ENCODE results near the gene ACOXL. TPM values are rescaled to one million over a fixed set of nuclear protein-coding genes. Genes with fewer than 3 reads are reported as not detected.

ACOXL gene
- total RNA-seq, 4 donors from 2014 or later, result 0.64 TPM; not detected in 3

DNA sequence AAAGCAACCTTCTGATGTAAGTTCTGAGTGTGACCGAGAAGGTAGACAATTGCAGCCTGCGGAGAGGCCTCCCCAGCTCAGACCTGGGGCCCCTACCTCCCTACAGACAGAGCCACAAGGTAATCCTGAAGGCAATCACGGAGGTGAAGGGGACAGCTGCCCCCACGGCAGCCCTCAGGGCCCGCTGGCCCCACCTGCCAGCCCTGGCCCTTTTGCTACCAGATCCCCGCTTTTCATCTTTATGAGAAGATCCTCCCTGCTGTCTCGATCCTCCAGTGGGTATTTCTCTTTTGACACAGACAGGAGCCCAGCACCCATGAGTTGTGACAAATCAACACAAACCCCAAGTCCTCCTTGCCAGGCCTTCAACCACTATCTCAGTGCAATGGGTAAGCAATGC is 391.4 kb downstream of the ACOXL start:
- Histone ChIP-seq H3K27ac (no peak overlapping the region), H3K27me3 (peaks cover 10% of the 10 kb centered on the region), H3K9me3 (no peaks in the 10 kb centered on the region), H3K4me1 (peaks cover 41% of the 10 kb centered on the region), H3K4me3 (peak overlapping the region; percentile 91), H3K36me3 (peaks cover 11% of the 10 kb centered on the region)
- no peak for DNase-seq (ENCODE audit: low spot score in 2 of 2)
- no peak for TF ChIP-seq POLR2AphosphoS5 (IDR thresholded peaks at IDR 0.05)
- TF ChIP-seq, protein P1, sequence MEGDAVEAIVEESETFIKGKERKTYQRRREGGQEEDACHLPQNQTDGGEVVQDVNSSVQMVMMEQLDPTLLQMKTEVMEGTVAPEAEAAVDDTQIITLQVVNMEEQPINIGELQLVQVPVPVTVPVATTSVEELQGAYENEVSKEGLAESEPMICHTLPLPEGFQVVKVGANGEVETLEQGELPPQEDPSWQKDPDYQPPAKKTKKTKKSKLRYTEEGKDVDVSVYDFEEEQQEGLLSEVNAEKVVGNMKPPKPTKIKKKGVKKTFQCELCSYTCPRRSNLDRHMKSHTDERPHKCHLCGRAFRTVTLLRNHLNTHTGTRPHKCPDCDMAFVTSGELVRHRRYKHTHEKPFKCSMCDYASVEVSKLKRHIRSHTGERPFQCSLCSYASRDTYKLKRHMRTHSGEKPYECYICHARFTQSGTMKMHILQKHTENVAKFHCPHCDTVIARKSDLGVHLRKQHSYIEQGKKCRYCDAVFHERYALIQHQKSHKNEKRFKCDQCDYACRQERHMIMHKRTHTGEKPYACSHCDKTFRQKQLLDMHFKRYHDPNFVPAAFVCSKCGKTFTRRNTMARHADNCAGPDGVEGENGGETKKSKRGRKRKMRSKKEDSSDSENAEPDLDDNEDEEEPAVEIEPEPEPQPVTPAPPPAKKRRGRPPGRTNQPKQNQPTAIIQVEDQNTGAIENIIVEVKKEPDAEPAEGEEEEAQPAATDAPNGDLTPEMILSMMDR (IDR thresholded peaks at IDR 0.05), result no peak
- no peak for TF ChIP-seq EP300 (IDR thresholded peaks at IDR 0.05)
- TF ChIP-seq POLR2A (IDR thresholded peaks at IDR 0.05), result no peak
- WGBS, result 95% methylated on average over 7 of the region's 7 CpGs

DNA sequence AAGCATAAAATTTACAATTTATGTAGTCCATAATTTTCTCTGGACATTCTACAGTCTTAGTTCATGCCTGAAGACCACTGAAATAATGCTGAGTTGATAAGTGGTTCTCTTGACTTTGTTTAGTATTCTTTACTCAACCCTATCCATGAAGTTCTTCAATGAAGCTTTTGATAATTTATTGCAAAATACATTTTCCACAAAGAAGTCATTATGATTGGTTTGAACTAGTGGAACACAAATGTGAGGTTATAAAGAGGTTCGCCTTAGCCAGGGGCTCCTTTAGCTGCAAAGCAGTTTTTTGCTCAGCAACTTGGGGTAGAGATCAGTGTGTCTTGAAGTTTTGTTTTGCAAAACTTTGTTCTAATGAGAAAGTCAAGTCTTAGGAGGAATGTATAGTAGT is 394.2 kb downstream of the ACOXL start:
- H3K9me3 ChIP-seq, result no peaks in the 10 kb centered on the region
- WGBS, result 87% methylated on average over 1 of the region's 1 CpG
- no peak overlapping the region for H3K27ac ChIP-seq
- DNase-seq (ENCODE audit: low spot score in 2 of 2), result no peak
- H3K4me3 ChIP-seq, result no peak overlapping the region
- H3K36me3 ChIP-seq, result peaks cover 22% of the 10 kb centered on the region
- peaks cover 23% of the 10 kb centered on the region for H3K4me1 ChIP-seq
- TF ChIP-seq POLR2AphosphoS5 (IDR thresholded peaks at IDR 0.05) (no peak), POLR2A (IDR thresholded peaks at IDR 0.05) (no peak), EP300 (IDR thresholded peaks at IDR 0.05) (no peak)
- TF ChIP-seq, protein P1 (IDR thresholded peaks at IDR 0.05), result no peak
- no peaks in the 10 kb centered on the region for H3K27me3 ChIP-seq

DNA sequence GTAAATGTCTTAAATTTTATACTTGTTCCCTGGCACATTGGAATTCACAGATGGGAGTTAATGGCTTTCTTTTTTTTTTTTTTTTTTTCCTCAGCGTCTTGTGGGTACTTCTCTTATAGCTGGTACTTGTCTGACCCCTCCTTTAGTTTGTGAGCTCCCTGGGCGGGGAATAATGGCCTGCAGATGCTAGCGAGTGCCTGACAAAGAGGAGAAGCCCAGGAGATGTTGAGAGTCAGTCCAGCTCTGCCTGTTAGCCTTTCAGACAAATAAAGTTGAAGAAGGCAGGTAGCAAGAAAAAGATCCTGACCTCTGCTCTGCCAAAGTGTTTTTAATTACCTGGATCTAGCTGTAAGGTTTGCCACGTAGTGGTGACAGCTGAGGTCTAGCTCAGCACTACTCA is 395.0 kb downstream of the ACOXL start:
- WGBS, result 70% methylated on average over 4 of the region's 4 CpGs
- Histone ChIP-seq H3K36me3 (peaks cover 22% of the 10 kb centered on the region), H3K27me3 (no peaks in the 10 kb centered on the region), H3K9me3 (no peaks in the 10 kb centered on the region), H3K4me1 (peaks cover 16% of the 10 kb centered on the region), H3K27ac (no peak overlapping the region), H3K4me3 (no peak overlapping the region)
- TF ChIP-seq, protein P1 (IDR thresholded peaks at IDR 0.05), result no peak
- no peak for TF ChIP-seq POLR2AphosphoS5 (IDR thresholded peaks at IDR 0.05)
- DNase-seq (ENCODE audit: low spot score in 2 of 2), result no peak

DNA sequence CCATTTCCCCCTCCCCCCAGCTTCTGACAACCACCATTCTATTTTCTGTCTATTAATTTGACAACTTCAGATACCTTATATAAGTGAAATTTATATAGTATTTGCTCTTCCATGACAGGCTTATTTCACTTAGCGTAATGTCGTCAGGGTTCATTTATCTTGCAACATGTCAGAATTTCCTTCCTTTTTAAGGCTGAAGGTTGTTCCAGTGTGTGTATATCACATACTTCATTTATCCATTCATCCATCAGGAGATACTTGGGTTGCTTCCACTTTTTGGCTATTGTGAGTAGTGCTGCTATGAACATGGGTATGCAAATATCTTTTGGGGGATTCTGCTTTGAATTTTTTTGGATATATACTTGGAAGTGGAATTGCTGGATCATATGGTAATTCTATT is 395.7 kb downstream of the ACOXL start:
- no peaks in the 10 kb centered on the region for H3K27me3 ChIP-seq
- WGBS, result 98% methylated on average over 2 of the region's 2 CpGs
- no peak overlapping the region for H3K27ac ChIP-seq
- TF ChIP-seq EP300 (IDR thresholded peaks at IDR 0.05), result no peak
- TF ChIP-seq POLR2A (IDR thresholded peaks at IDR 0.05), result no peak
- TF ChIP-seq, protein P1 (IDR thresholded peaks at IDR 0.05), result no peak
- no peak for TF ChIP-seq POLR2AphosphoS5 (IDR thresholded peaks at IDR 0.05)
- no peak for DNase-seq (ENCODE audit: low spot score in 2 of 2)
- H3K36me3 ChIP-seq, result peaks cover 22% of the 10 kb centered on the region
- H3K4me1 ChIP-seq, result peaks cover 15% of the 10 kb centered on the region
- no peaks in the 10 kb centered on the region for H3K9me3 ChIP-seq
- no peak overlapping the region for H3K4me3 ChIP-seq

DNA sequence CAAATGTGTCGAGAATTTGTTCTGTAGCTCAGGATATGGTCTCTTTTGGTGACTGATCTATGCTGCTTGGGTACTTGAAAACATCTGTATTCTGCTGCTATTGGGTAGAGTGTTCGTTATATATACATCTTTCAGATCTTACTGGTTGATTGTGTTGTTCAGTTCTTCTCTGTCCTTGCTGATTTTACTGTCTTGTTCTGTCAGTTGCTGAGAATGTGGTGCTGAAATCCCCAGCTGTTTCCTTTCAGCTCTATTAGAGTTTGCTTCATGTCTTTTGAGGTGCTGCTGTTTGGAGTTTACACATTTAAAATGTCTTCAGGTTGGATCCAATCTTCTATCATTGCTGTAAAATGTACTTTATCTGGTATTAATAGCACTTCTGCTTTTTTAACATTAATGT is 401.2 kb downstream of the ACOXL start:
- WGBS, result 81% methylated on average over 2 of the region's 2 CpGs
- Histone ChIP-seq H3K27me3 (no peaks in the 10 kb centered on the region), H3K9me3 (no peaks in the 10 kb centered on the region), H3K36me3 (peaks cover 15% of the 10 kb centered on the region), H3K27ac (no peak overlapping the region), H3K4me1 (peaks cover 8% of the 10 kb centered on the region), H3K4me3 (no peak overlapping the region)
- DNase-seq (ENCODE audit: low spot score in 2 of 2), result no peak
- TF ChIP-seq POLR2A (IDR thresholded peaks at IDR 0.05), result no peak

DNA sequence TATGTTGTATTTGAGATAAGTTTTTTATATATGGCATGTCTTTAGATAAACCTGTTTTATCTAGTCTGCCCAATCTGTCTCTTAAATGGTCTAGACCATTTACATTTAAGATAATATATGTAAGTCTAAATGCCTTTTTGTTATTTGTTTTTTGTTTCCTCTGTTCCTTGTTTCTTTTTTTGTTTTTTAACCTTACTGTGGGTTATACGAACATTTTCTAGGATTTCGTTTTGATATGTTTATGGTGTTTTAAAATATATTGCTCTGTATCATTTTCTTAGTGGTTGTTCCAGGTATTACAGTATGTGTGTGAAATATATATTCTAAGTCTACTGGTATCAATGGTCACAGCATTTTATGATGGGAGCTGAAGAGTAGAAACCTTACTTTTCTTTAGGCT is 401.7 kb downstream of the ACOXL start:
- WGBS, result 76% methylated on average over 2 of the region's 2 CpGs
- TF ChIP-seq POLR2AphosphoS5 (IDR thresholded peaks at IDR 0.05) (no peak), EP300 (IDR thresholded peaks at IDR 0.05) (no peak), POLR2A (IDR thresholded peaks at IDR 0.05) (no peak)
- TF ChIP-seq, protein P1 (IDR thresholded peaks at IDR 0.05), result no peak
- Histone ChIP-seq H3K4me3 (no peak overlapping the region), H3K36me3 (peaks cover 11% of the 10 kb centered on the region), H3K9me3 (no peaks in the 10 kb centered on the region), H3K4me1 (peaks cover 13% of the 10 kb centered on the region), H3K27ac (no peak overlapping the region), H3K27me3 (no peaks in the 10 kb centered on the region)
- no peak for DNase-seq (ENCODE audit: low spot score in 2 of 2)
